Nephron (organoid): Measurements from ENCODE around the gene CISD3.

Experiments used
- H3K27ac Mint-ChIP-seq, 3 experiments: 2 replicates each; pipeline ENCODE4 v1.8.0; 2020; ENCODE audit warnings: mixed read lengths in 3 of 3, mild to moderate bottlenecking in 2 of 3, moderate library complexity in 1 of 3
- H3K27me3 Mint-ChIP-seq: 2 replicates; pipeline ENCODE4 v1.8.0; 2021; ENCODE audit warnings: low read depth, mild to moderate bottlenecking, moderate library complexity, mixed read lengths
- H3K36me3 Mint-ChIP-seq: 2 replicates; pipeline ENCODE4 v1.8.0; 2020; ENCODE audit warnings: low read depth, mixed read lengths
- H3K4me1 Mint-ChIP-seq: 2 replicates; pipeline ENCODE4 v1.8.0; 2020; ENCODE audit warnings: mixed read lengths
- H3K4me3 Mint-ChIP-seq, 3 experiments: 2 replicates each; pipeline ENCODE4 v1.8.0; 2020; ENCODE audit warnings: mild to moderate bottlenecking in 3 of 3, mixed read lengths in 3 of 3, moderate library complexity in 2 of 3
- H3K9me3 Mint-ChIP-seq: 2 replicates; pipeline ENCODE4 v1.8.0; 2020; ENCODE audit warnings: mixed read lengths
- TF ChIP-seq, protein P1 (sequence below), 3 experiments: fragments of 200-600 bp; sonication (generic); IDR thresholded peaks; one replicate each; pipeline ENCODE4 v1.5.0; 2021; ENCODE audit warnings: antibody characterized with exemption in 3 of 3; ENCODE audit not compliant: unreplicated experiment in 3 of 3

CISD3 gene

DNA sequence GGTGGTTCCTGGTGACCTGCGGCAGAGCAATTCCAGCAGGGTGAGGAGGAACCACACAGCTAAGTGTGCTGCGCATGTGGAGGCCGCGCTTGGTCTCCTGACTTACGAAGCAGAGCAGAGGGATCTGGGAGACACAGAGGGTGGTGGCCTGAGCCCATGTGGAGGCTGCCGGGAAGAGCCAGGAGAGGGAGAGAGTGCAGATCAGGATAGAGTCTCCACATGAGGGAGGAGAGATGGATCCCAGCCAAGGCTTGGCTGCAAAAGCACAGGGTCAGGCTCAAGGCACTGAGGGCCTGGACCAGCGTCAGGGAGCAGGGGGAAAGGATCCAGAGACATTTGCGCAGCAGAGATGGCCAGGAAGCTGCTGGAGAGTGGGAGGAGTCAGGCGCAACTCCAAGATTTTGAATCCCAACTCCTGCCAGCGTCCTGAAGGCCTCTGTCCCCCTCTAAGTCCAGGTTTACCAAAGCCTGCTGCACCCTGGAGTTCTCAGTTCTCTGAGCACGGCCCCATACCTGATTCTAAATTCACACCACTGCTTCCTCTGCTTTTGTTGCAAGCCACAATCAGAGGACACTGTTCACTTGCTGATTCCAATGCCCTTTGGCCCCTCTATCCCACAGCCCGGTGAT, 36.3 kb upstream of the CISD3 start:
- TF ChIP-seq, protein P1, sequence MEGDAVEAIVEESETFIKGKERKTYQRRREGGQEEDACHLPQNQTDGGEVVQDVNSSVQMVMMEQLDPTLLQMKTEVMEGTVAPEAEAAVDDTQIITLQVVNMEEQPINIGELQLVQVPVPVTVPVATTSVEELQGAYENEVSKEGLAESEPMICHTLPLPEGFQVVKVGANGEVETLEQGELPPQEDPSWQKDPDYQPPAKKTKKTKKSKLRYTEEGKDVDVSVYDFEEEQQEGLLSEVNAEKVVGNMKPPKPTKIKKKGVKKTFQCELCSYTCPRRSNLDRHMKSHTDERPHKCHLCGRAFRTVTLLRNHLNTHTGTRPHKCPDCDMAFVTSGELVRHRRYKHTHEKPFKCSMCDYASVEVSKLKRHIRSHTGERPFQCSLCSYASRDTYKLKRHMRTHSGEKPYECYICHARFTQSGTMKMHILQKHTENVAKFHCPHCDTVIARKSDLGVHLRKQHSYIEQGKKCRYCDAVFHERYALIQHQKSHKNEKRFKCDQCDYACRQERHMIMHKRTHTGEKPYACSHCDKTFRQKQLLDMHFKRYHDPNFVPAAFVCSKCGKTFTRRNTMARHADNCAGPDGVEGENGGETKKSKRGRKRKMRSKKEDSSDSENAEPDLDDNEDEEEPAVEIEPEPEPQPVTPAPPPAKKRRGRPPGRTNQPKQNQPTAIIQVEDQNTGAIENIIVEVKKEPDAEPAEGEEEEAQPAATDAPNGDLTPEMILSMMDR (IDR thresholded peaks at IDR 0.05; ENCODE audit: unreplicated experiment in 3 of 3), result no peak
- Mint-ChIP-seq H3K27me3 (no peaks in the 10 kb centered on the region), H3K36me3 (no peaks in the 10 kb centered on the region), H3K4me3 (no peak overlapping the region), H3K27ac (peak overlapping the region; percentile 83 to 92 (median 90)), H3K9me3 (no peaks in the 10 kb centered on the region), H3K4me1 (peaks cover 15% of the 10 kb centered on the region)

DNA sequence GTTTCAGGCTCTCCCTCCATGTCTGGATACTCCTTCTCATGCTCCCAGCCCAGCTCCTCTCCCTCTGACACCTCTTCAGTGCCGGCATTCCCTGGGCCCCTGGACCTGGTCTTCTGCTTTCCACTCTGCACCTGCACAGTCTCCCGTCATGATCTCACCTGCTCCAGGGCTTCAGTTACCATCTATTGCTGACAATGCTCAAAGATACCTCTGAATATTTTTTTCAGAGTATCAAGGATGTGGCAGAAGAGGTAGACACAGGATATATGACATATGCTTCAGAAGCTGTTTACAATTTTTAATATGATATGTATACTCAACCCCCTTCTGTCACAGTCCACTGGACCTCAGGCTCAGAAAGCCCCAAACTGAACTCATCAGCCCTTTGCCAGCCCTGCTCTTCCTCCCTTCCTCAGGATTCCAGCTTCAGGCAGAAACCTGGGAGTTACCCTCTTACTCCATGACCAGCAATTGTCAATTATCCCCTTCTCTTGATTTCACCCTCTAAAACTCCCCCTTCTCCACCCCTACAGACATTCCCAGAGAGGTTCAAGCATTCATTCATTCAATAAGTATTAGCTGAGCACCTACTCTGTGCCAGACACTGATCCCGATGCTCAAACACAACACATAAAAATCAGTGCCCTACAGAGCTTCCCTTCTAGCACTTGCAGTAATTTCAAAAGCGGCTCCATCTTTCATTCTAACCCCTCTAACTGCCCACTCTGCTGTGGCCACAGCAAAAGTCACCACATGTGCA, 32.9 kb upstream of the CISD3 start:
- Mint-ChIP-seq H3K9me3 (no peaks in the 10 kb centered on the region), H3K4me3 (no peak overlapping the region), H3K4me1 (peaks cover 33% of the 10 kb centered on the region), H3K27me3 (peaks cover under 1% of the 10 kb centered on the region), H3K27ac (peak overlapping the region in 2 of 3 experiments; percentile 8 to 21), H3K36me3 (no peaks in the 10 kb centered on the region)
- TF ChIP-seq, protein P1 (IDR thresholded peaks at IDR 0.05; ENCODE audit: unreplicated experiment in 3 of 3), result no peak

DNA sequence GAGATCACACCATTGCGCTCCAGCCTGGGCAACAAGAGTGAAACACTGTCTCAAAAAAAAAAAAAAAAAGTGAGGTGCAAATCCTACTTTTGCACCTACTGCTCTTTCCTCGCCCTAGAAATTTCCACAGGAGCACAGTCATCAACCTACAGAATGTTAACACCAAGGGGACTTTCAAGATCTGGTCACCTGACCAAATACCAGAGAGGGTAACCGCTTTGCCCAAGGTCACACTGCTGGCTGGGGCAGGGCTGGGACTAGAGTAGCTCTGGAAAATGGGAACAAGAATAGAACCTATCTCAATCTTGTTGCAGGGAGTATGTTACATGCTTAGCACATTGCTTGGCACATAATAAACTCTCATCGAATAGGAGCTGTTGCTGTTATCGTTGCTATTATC, 31.4 kb upstream of the CISD3 start:
- peaks cover 16% of the 10 kb centered on the region for H3K27me3 Mint-ChIP-seq
- H3K4me3 Mint-ChIP-seq, result no peak overlapping the region
- H3K27ac Mint-ChIP-seq, result no peak overlapping the region
- H3K4me1 Mint-ChIP-seq, result peaks cover 33% of the 10 kb centered on the region
- no peaks in the 10 kb centered on the region for H3K9me3 Mint-ChIP-seq
- H3K36me3 Mint-ChIP-seq, result no peaks in the 10 kb centered on the region
- TF ChIP-seq, protein P1 (IDR thresholded peaks at IDR 0.05; ENCODE audit: unreplicated experiment in 3 of 3), result no peak

DNA sequence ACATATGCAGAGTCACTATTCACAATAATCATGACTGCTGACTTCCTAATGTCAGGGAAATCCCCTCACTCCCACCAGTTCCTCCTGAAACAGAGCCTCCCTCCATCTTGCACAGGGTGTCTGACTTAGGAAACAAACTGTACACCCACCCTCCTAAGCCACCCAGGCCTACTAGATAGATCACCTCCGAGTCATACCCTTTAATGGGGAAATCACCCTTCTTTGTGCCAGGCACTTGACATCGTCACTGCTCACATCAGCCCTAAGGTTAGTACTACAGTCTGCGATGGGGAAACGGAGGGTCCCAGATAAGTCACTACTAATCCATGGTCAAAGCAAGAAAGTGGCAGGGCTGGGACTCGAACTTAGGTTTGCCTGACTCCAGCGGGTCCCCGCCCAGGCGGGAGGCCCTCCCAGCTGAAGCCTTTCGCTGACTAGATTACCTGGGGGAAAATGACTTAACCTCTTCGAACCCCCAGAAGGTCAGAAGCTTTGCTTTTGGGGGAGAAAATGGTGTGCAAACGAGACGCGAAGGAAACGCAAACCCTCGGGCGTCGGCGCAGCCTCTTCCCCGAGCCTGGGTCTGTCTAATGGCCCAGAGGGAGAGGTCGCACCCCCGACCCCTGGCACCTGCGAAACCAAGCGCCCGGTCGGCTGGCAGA, 28.5 kb upstream of the CISD3 start:
- Mint-ChIP-seq H3K4me3 (peak overlapping the region; percentile 76 to 86 (median 84)), H3K36me3 (no peaks in the 10 kb centered on the region), H3K4me1 (peaks cover 42% of the 10 kb centered on the region), H3K27ac (peak overlapping the region; percentile 90 to 97 (median 94)), H3K27me3 (peaks cover 27% of the 10 kb centered on the region), H3K9me3 (no peaks in the 10 kb centered on the region)
- TF ChIP-seq, protein P1 (IDR thresholded peaks at IDR 0.05; ENCODE audit: unreplicated experiment in 3 of 3), result no peak

DNA sequence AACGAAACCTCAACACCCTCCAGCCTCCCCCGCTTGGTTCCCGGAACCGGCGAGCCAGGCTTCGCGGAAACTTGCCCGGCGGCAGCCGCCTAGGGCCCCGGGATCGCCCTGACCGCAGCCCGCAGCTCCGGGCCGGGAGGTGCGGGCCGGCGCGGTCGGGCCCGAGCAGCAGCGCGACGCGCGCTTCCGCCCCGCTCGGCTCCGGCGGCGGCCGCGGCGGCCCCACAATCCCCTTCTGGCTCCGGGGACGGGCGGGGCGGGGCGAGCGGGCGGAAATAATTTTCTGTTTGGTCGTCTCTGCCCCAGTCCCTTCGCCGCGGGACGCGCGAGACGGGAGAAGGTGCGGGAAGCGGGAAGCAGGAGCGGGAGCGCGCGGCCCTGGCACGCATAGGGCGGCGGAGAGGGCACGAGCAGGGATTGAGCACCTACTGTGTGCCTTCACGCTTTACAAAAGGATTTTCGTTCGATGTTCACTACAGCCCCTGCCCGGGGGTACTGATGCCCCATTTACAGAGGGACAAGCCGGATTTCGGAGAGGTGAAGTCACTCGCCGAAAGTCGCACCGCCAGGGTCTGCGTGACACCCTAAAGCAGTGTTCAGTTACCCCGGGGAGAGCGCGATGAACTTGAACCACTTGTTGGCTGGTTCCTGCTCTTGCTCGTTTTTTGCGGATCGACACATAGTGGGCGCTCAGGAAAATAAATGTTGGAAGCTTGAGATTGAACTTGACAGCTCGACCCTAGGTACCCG, 27.8 kb upstream of the CISD3 start:
- TF ChIP-seq, protein P1 (IDR thresholded peaks at IDR 0.05; ENCODE audit: unreplicated experiment in 3 of 3), result no peak
- peak overlapping the region; percentile 93 to 96 (median 95) for H3K4me3 Mint-ChIP-seq
- peaks cover 49% of the 10 kb centered on the region for H3K4me1 Mint-ChIP-seq
- peaks cover 27% of the 10 kb centered on the region for H3K27me3 Mint-ChIP-seq
- peaks cover 2% of the 10 kb centered on the region for H3K36me3 Mint-ChIP-seq
- no peaks in the 10 kb centered on the region for H3K9me3 Mint-ChIP-seq
- peak overlapping the region; percentile 95 to 98 (median 97) for H3K27ac Mint-ChIP-seq
